Measurements from ENCODE around the gene SPDYC. TPM values are rescaled to one million over a fixed set of nuclear protein-coding genes. Genes with fewer than 3 reads are reported as not detected.

Gene SPDYC
- total and polyA plus RNA-seq, 2 experiments from 2014 or later = not detected

DNA sequence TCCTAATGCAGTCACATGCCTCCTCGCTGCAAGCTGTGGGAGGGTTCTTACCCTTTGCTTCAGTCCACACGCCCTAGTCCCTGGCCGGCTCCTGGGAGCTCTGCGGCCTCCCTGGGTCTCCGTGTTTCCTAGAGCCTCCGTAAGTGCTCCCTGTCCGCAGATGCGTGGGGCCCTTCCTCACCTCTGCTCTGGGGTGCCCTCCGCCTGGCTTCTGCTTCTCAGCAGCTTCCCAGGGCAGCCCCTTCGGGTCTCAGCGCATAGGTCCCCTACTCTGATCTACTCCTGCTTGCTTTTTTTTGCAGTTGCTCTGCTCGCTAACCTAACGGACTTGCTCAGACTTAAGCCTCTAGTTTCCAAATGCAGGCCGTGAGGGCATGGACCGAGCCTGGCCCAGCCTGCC lies 34.1 kb downstream of the SPDYC start:
- TF ChIP-seq, protein P1, sequence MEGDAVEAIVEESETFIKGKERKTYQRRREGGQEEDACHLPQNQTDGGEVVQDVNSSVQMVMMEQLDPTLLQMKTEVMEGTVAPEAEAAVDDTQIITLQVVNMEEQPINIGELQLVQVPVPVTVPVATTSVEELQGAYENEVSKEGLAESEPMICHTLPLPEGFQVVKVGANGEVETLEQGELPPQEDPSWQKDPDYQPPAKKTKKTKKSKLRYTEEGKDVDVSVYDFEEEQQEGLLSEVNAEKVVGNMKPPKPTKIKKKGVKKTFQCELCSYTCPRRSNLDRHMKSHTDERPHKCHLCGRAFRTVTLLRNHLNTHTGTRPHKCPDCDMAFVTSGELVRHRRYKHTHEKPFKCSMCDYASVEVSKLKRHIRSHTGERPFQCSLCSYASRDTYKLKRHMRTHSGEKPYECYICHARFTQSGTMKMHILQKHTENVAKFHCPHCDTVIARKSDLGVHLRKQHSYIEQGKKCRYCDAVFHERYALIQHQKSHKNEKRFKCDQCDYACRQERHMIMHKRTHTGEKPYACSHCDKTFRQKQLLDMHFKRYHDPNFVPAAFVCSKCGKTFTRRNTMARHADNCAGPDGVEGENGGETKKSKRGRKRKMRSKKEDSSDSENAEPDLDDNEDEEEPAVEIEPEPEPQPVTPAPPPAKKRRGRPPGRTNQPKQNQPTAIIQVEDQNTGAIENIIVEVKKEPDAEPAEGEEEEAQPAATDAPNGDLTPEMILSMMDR (IDR thresholded peaks at IDR 0.05; ENCODE audit: poor library complexity) = no peak
- Histone ChIP-seq H3K79me2 (no peaks in the 10 kb centered on the region), H3K27ac (no peak overlapping the region), H3K36me3 (replicated peaks; ENCODE audit: insufficient read depth, low read depth) (no peaks in the 10 kb centered on the region), H3K4me1 (ENCODE audit: insufficient read depth) (no peaks in the 10 kb centered on the region), H3K4me2 (no peak overlapping the region), H2AFZ (no peak overlapping the region), H4K20me1 (ENCODE audit: insufficient read depth, poor library complexity, severe bottlenecking) (no peaks in the 10 kb centered on the region), H3K4me3 (no peak overlapping the region), H3K27me3 (no peaks in the 10 kb centered on the region), H3K9me2 (replicated peaks; ENCODE audit: insufficient read depth) (no peaks in the 10 kb centered on the region), H3K9me3 (ENCODE audit: low read depth) (no peaks in the 10 kb centered on the region)
- WGBS (ENCODE audit: low lambda C conversion rate, missing lambda C conversion rate) = 93% methylated on average over 15 of the region's 15 CpGs
- DNase-seq (ENCODE audit: low spot score) = no peak

DNA sequence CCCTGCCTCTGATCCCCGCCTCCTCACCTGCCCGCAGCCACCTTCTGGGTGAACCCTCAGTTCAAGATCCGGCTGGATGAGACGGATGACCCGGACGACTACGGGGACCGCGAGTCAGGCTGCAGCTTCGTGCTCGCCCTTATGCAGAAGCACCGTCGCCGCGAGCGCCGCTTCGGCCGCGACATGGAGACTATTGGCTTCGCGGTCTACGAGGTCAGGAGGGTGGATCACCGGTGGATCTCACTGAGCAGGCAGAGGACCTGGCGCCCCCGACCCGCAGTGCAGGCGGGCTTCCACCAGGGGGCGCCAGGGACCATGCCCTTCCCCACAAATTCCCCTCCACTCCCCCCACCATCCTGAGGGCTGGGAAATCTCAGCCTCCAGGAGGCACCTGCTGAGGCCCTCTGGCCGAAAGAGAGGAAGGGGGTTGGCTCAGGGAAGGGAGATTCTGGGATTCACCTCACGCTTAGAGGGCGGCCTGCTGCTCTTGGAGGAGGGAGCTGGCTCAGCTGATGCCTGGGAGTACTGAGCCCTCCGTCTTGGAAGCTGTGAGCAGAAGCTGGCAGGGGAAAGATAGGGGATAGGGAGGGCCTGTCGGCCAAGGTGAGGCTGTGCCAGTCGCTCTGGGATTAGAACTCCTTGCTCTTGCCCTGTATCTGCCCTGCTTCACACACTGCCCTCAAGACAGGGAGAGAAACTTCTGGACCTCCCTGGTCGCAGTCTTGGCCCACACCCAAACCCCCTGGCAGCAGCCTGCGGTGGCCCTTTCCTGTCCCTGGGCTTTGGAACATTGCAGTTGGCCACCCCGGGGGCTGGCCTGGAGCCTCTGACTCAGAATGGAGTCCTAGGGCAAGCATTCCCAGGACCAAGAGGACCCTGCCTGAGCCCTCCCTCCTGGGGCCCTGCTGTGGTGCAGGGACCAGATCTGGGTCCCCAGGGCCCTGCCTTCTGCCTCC lies 34.9 kb downstream of the SPDYC start:
- Histone ChIP-seq H3K4me1 (ENCODE audit: insufficient read depth) (no peaks in the 10 kb centered on the region), H3K27me3 (no peaks in the 10 kb centered on the region), H4K20me1 (ENCODE audit: insufficient read depth, poor library complexity, severe bottlenecking) (no peaks in the 10 kb centered on the region), H2AFZ (no peak overlapping the region), H3K36me3 (replicated peaks; ENCODE audit: insufficient read depth, low read depth) (no peaks in the 10 kb centered on the region), H3K4me3 (no peak overlapping the region), H3K79me2 (no peaks in the 10 kb centered on the region), H3K4me2 (no peak overlapping the region), H3K9me3 (ENCODE audit: low read depth) (no peaks in the 10 kb centered on the region), H3K9me2 (replicated peaks; ENCODE audit: insufficient read depth) (no peaks in the 10 kb centered on the region), H3K27ac (no peak overlapping the region)
- peak; percentile 58 for DNase-seq (ENCODE audit: low spot score)
- TF ChIP-seq, protein P1 (IDR thresholded peaks at IDR 0.05; ENCODE audit: poor library complexity) = peak; percentile 71
- TF ChIP-seq EZH2phosphoT487 (IDR thresholded peaks at IDR 0.05; ENCODE audit: low read depth, severe bottlenecking, unreplicated experiment) (no peak), EZH2 (IDR thresholded peaks at IDR 0.05; ENCODE audit: borderline replicate concordance) (no peak)
- 61% methylated on average over 35 of the region's 38 CpGs for WGBS (ENCODE audit: low lambda C conversion rate, missing lambda C conversion rate)

DNA sequence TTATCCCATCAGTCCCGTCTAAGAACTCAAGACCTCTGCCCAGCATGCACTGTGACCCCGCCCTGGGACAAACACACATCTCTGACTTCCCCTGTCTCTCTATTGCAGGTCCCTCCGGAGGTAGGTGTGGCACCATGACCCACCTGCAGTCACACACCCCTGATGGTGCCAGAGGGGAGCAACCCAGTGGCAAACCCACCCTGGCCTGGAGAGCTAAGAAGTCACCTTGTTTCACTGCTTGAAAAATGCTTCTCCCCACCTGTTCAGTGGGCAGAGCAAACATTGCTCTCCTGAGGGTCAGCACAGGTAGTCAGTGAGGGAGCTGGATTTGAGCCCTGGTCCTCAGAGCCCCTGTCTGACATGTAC lies 35.6 kb downstream of the SPDYC start:
- no peak overlapping the region for H3K4me2 ChIP-seq
- H3K36me3 ChIP-seq (replicated peaks; ENCODE audit: insufficient read depth, low read depth) = no peaks in the 10 kb centered on the region
- H3K4me3 ChIP-seq = no peak overlapping the region
- WGBS (ENCODE audit: low lambda C conversion rate, missing lambda C conversion rate) = 81% methylated on average over 3 of the region's 3 CpGs
- H3K4me1 ChIP-seq (ENCODE audit: insufficient read depth) = no peaks in the 10 kb centered on the region
- no peak for DNase-seq (ENCODE audit: low spot score)
- no peak overlapping the region for H3K27ac ChIP-seq
- no peaks in the 10 kb centered on the region for H3K27me3 ChIP-seq
- no peaks in the 10 kb centered on the region for H4K20me1 ChIP-seq (ENCODE audit: insufficient read depth, poor library complexity, severe bottlenecking)
- no peaks in the 10 kb centered on the region for H3K9me2 ChIP-seq (replicated peaks; ENCODE audit: insufficient read depth)
- TF ChIP-seq EZH2 (IDR thresholded peaks at IDR 0.05; ENCODE audit: borderline replicate concordance) = no peak
- no peak for TF ChIP-seq EZH2phosphoT487 (IDR thresholded peaks at IDR 0.05; ENCODE audit: low read depth, severe bottlenecking, unreplicated experiment)
- TF ChIP-seq, protein P1 (IDR thresholded peaks at IDR 0.05; ENCODE audit: poor library complexity) = no peak
- no peaks in the 10 kb centered on the region for H3K79me2 ChIP-seq
- H2AFZ ChIP-seq = no peak overlapping the region
- H3K9me3 ChIP-seq (ENCODE audit: low read depth) = no peaks in the 10 kb centered on the region

Measured in hepatocyte (in vitro differentiated cells).